K562 (cell line): Measurements from ENCODE around the gene NAT14. TPM values are rescaled to one million over a fixed set of nuclear protein-coding genes. Genes with fewer than 3 reads are reported as not detected.

Experiments used
- ATAC-seq: fragments of 200-7000 bp; cut with Tn5 transposase; 3 replicates; pipeline ENCODE4 v1.9.1; 2020; ENCODE audit warnings: moderate library complexity
- BruUV-seq: library from RNA; stranded (reverse); fragments of 400-500 nt; replicated peaks from 2 replicates; lab custom pipeline; 2021; lab: Mats Ljungman, UMichigan
- CTCF ChIA-PET: fragments of 300-600 bp; formaldehyde crosslinking; extraction: SDS; loops from one replicate; lab custom pipeline; 2021; ENCODE audit warnings: low intra/inter-chr PET ratio; lab: Yijun Ruan, JAX
- POLR2A ChIA-PET: fragments of 300-600, 350-650 bp; sonication (Branson Sonifier 250); formaldehyde crosslinking; extraction: SDS; loops from one replicate; lab custom pipeline; 2021; ENCODE audit warnings: antibody characterized with exemption, inconsistent platforms; lab: Yijun Ruan, JAX
- DNase-seq, 4 experiments: peaks; one replicate each; pipeline versions ENCODE4 v3.0.0 to v3.0.0-alpha.2; 2011 to 2018; ENCODE audit warnings: low spot score in 3 of 4, mixed read lengths in 3 of 4; ENCODE audit errors: extremely low read depth in 1 of 4
- FAIRE-seq: peaks from 2 replicates; lab custom pipeline; 2011; peaks lifted over from hg19 to GRCh38; lab: Jason Lieb, UNC
- H2AFZ ChIP-seq: 2 replicates; pipeline ENCODE4 v1.6.0; 2011; ENCODE audit warnings: low read depth, low read length, control low read depth, inconsistent platforms
- H3K27ac ChIP-seq: fragments of 200-600 bp; 3 replicates; pipeline ENCODE4 v1.8.0; 2011; ENCODE audit warnings: low read depth, mild to moderate bottlenecking, control low read depth, inconsistent platforms, low read length, moderate library complexity, mixed read lengths; ENCODE audit errors: extremely low read depth
- H3K27me3 ChIP-seq, 2 experiments: fragments of 300-600 bp in 1 of 2; 2 replicates in 1 of 2; 3 replicates in 1 of 2; pipeline versions ENCODE4 v1.6.0 to v1.8.0; 2011; ENCODE audit warnings: inconsistent platforms in 2 of 2, low read length in 2 of 2, mild to moderate bottlenecking in 1 of 2, mixed read lengths in 1 of 2, moderate library complexity in 1 of 2; ENCODE audit not compliant: control insufficient read depth in 2 of 2, insufficient read depth in 2 of 2
- H3K36me3 ChIP-seq: fragments of 300-600 bp; 3 replicates; pipeline ENCODE4 v1.8.0; 2011; ENCODE audit warnings: mild to moderate bottlenecking, low read length, inconsistent platforms; ENCODE audit not compliant: control insufficient read depth, insufficient read depth
- H3K4me1 ChIP-seq, 2 experiments: fragments of 200-600 bp in 1 of 2; replicated peaks in 1 of 2; 2 replicates in 1 of 2; 3 replicates in 1 of 2; pipeline versions ENCODE4 v1.5.1 to v1.8.0; 2011; ENCODE audit warnings: inconsistent platforms in 2 of 2, low read length in 2 of 2, mild to moderate bottlenecking in 1 of 2, mixed read lengths in 1 of 2, moderate library complexity in 1 of 2; ENCODE audit not compliant: control insufficient read depth in 2 of 2, insufficient read depth in 2 of 2
- H3K4me2 ChIP-seq: 2 replicates; pipeline ENCODE4 v1.6.1; 2011; ENCODE audit warnings: low read length, control low read depth, inconsistent platforms, mixed read lengths; ENCODE audit not compliant: insufficient read depth
- H3K4me3 ChIP-seq: fragments of 200-600 bp; sonication (generic), shearing (Covaris generic); 2 replicates; pipeline ENCODE4 v1.5.1; 2016; ENCODE audit warnings: control low read depth, inconsistent platforms
- H3K79me2 ChIP-seq: fragments of 200-600 bp; 3 replicates; pipeline ENCODE4 v1.8.0; 2011; ENCODE audit warnings: low read length, inconsistent platforms; ENCODE audit not compliant: control insufficient read depth, insufficient read depth
- H3K9ac ChIP-seq, 2 experiments: 2 replicates each; pipeline versions ENCODE4 v1.6.0 to v1.6.1; 2011; ENCODE audit warnings: low read depth in 2 of 2, low read length in 2 of 2, control low read depth in 1 of 2, inconsistent platforms in 1 of 2, mild to moderate bottlenecking in 1 of 2, mixed read lengths in 1 of 2; ENCODE audit not compliant: insufficient read depth in 1 of 2
- H3K9me1 ChIP-seq: one replicate; pipeline ENCODE4 v1.6.0; 2011; ENCODE audit warnings: inconsistent platforms, mild to moderate bottlenecking, low read length, moderate library complexity; ENCODE audit not compliant: control insufficient read depth, insufficient read depth
- H3K9me3 ChIP-seq: replicated peaks from 2 replicates; pipeline ENCODE4 v1.5.1; 2011; ENCODE audit warnings: low read depth, low read length, inconsistent platforms; ENCODE audit not compliant: control insufficient read depth, insufficient read depth
- H4K20me1 ChIP-seq: replicated peaks from 2 replicates; pipeline ENCODE4 v1.6.1; 2011; ENCODE audit warnings: low read length, inconsistent platforms, mixed read lengths; ENCODE audit not compliant: control insufficient read depth, insufficient read depth
- BRD4 ChIP-seq: fragments of 200-600 bp; sonication (generic); IDR thresholded peaks from 2 replicates; pipeline ENCODE4 v1.6.1; 2017; ENCODE audit warnings: inconsistent platforms
- HDAC2 ChIP-seq: fragments of 450-650 bp; IDR thresholded peaks from 2 replicates; pipeline ENCODE4 v1.6.1; 2016; ENCODE audit warnings: mild to moderate bottlenecking
- SIRT6 ChIP-seq: IDR thresholded peaks from one replicate; pipeline ENCODE4 v1.6.1; 2012; ENCODE audit warnings: low read depth, mild to moderate bottlenecking, control low read depth, inconsistent platforms, low read length, moderate library complexity
- SPI1 ChIP-seq: IDR thresholded peaks from 2 replicates; pipeline ENCODE4 v1.6.1; 2011; ENCODE audit warnings: low read depth, low read length, control low read depth, borderline replicate concordance
- ZNF197 ChIP-seq: fragments of 200-800 bp; sonication (Bioruptor generic); IDR thresholded peaks from 2 replicates; pipeline ENCODE4 v1.6.1; 2016; ENCODE audit warnings: low read depth, missing genetic modification characterization, missing compliant biosample characterization
- ZNF212 ChIP-seq: fragments of 450-650 bp; formaldehyde crosslinking; IDR thresholded peaks from 2 replicates; pipeline ENCODE4 v1.4.0; 2020; ENCODE audit warnings: mild to moderate bottlenecking
- WGBS: fragments of 100-300 bp; shearing (Covaris generic); methylation state at CpG from one replicate; pipeline ENCODE4 v1.1.6; 2016; ENCODE audit warnings: low coverage, mixed read lengths; ENCODE audit not compliant: insufficient coverage; ENCODE audit errors: missing lambda C conversion rate; 5-methylcytosine and 5-hydroxymethylcytosine counted together
- in situ Hi-C: fragments of 300-500 bp; cut with MboI; formaldehyde crosslinking; loops from 4 replicates; pipeline ENCODE4 v1.15.0; 2018; ENCODE audit warnings: inconsistent platforms, mixed read lengths
- intact Hi-C: fragments of 100-400 bp; cut with micrococcal nuclease; formaldehyde crosslinking; loops from 2 replicates; pipeline ENCODE4 v1.14.2; 2022
- polyA plus RNA-seq, 8 experiments: library from polyadenylated mRNA; depleted of rRNA in 4 of 8; stranded (reverse) in 5 of 8; unstranded in 3 of 8; fragments of >200 nt; fragmentation: Nextera tagmentation in 2 of 8; fragmentation: Illumina TruSeq in 1 of 8; extraction: Ambion mirVana in 2 of 8; extraction: Trizol in 1 of 8; gene quantifications; 2 replicates each; pipeline versions ENCODE4 v1.2.1 to v1.2.3, GENCODE V29; 2011 to 2014; ENCODE audit warnings: inconsistent platforms in 1 of 8, missing spikeins in 1 of 8
- total RNA-seq, 7 experiments: library from RNA; depleted of rRNA in 6 of 7; stranded (reverse); fragments of >200 nt in 6 of 7; fragmentation: Illumina TruSeq in 2 of 7; extraction: Trizol in 2 of 7; gene quantifications; 2 replicates each; pipeline versions ENCODE4 v1.2.1 to v1.2.3, GENCODE V29; 2011 to 2021; ENCODE audit warnings: low replicate concordance in 1 of 7
- TF ChIP-seq, protein P1 (sequence below): sonication (generic); formaldehyde crosslinking; IDR thresholded peaks from 2 replicates; pipeline ENCODE4 v1.8.0; 2022; ENCODE audit warnings: mild to moderate bottlenecking, missing genetic modification reagents
- TF ChIP-seq, protein P2 (sequence below): sonication (generic); formaldehyde crosslinking; IDR thresholded peaks from 2 replicates; pipeline ENCODE4 v1.9.0; 2022; ENCODE audit warnings: mild to moderate bottlenecking, missing genetic modification reagents
- TF ChIP-seq, protein P3 (sequence below), 2 experiments: IDR thresholded peaks; 2 replicates each; pipeline ENCODE4 v1.6.1; 2011; ENCODE audit warnings: borderline replicate concordance in 1 of 2, control low read depth in 1 of 2, low read depth in 1 of 2, low read length in 1 of 2, mild to moderate bottlenecking in 1 of 2, mixed read lengths in 1 of 2, moderate library complexity in 1 of 2; ENCODE audit not compliant: insufficient read depth in 1 of 2, insufficient read length in 1 of 2, poor library complexity in 1 of 2, severe bottlenecking in 1 of 2; ENCODE audit errors: extremely low read depth in 1 of 2
- TF ChIP-seq, protein P4 (sequence below): fragments of 450-650 bp; IDR thresholded peaks from 2 replicates; pipeline ENCODE4 v1.6.1; 2014; ENCODE audit warnings: low read depth, mild to moderate bottlenecking, moderate library complexity, borderline replicate concordance
- TF ChIP-seq, protein P5 (sequence below): sonication (generic); formaldehyde crosslinking; IDR thresholded peaks from 2 replicates; pipeline ENCODE4 v1.8.1; 2022; ENCODE audit warnings: missing genetic modification reagents

NAT14 gene
- total and polyA plus RNA-seq, 9 of the 15 experiments (the other 6 are each of a cell fraction or from before 2014, with no cell fraction given), result 2.4 to 77.0 (median 26.7) TPM

DNA sequence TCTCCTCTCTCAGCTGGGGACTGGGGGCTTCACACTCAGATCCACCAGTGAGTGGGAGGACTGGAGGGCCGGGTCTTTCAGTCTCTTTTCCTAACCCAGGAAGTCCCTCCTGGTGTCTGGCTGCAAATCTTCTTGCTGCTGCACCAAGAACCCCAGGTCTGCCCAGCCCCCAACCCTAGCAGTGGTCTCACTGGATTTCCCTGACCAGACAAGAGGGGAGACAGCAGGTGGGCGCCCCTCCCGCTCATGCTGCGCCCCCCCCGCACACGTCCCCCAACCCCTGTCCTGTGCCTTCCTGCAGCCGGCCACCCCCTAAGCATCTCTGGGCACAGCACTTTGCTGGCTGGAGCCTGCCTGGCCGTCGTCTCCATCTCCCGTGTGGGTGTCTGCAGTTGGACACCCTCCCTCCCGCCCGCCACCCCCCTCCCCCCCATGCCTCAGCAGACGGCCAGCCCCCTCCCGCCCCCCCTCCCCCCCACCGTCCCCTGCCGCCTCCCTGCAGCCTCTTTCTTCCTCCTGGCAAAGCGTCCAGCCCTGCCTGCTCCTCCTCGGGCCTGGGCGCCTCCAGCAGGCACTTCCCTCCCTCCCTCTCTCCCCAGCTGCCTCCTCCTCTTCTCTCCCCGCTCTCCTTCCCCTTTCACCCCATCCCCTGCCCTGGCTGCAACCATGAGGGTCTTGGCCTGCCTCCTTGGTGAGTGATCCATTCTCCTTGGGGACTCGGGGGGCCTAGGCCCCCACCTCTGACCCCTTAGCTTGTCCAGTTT, 3.1 kb downstream of the NAT14 start, which contains the start of gene SSC5D:
TSS of gene SSC5D (plus strand) at position 513 of the 764 bp plus-strand sequence. CDS start at position 667, 154 bp downstream.
- intact Hi-C loops, result no loop called here
- peaks cover 13% of the 10 kb centered on the region; the same call in 2 of the 3 replicates for H3K36me3 ChIP-seq
- ATAC-seq (no peak), FAIRE-seq (peak; percentile 42), DNase-seq (peak in 3 of 4 experiments; percentile 70 to 77 (median 76))
- no TSS peak for BruUV-seq
- peak within 1 kb of the TSS; percentile 72; the same call in 2 of the 3 replicates for H3K27ac ChIP-seq
- no peaks in the 10 kb centered on the region for H3K9me3 ChIP-seq
- no peaks in the 10 kb centered on the region for H4K20me1 ChIP-seq
- POLR2A ChIA-PET, result interaction anchor here (1.1 to 3.6 kb wide), 4 partner anchors 10 to 111 kb away, joined by 4 to 30 read pairs (median 8); partner anchors contain the start of genes FIZ1 and ZNF628
- WGBS, result 33% methylated on average over 2 of the region's 21 CpGs
- CTCF ChIA-PET, result no interaction called here
- no peaks in the 10 kb centered on the region for H3K9me1 ChIP-seq
- H3K4me3 ChIP-seq, result no peak within 1 kb of the TSS
- in situ Hi-C loops, result no loop called here
- H3K27me3 ChIP-seq, result peaks cover 0 to 4% of the 10 kb centered on the region in 2 experiments; a peak in 1 of 5 replicates
- H3K9ac ChIP-seq, result peak within 1 kb of the TSS; percentile 42 to 98
- peak within 1 kb of the TSS; percentile 45 for H3K4me2 ChIP-seq
- no peak within 1 kb of the TSS for H2AFZ ChIP-seq
- H3K4me1 ChIP-seq, result peaks cover 25 to 89% of the 10 kb centered on the region in 2 experiments
- H3K79me2 ChIP-seq, result peaks cover 12% of the 10 kb centered on the region; the same call in 2 of the 3 replicates
- TF ChIP-seq HDAC2 (peak; percentile 67; the same call in 1 of the 2 replicates), SIRT6 (no peak), ZNF212 (no peak), BRD4 (no peak), ZNF197 (CRISPR knock-in tag) (no peak), SPI1 (no peak)
- TF ChIP-seq, protein P1, sequence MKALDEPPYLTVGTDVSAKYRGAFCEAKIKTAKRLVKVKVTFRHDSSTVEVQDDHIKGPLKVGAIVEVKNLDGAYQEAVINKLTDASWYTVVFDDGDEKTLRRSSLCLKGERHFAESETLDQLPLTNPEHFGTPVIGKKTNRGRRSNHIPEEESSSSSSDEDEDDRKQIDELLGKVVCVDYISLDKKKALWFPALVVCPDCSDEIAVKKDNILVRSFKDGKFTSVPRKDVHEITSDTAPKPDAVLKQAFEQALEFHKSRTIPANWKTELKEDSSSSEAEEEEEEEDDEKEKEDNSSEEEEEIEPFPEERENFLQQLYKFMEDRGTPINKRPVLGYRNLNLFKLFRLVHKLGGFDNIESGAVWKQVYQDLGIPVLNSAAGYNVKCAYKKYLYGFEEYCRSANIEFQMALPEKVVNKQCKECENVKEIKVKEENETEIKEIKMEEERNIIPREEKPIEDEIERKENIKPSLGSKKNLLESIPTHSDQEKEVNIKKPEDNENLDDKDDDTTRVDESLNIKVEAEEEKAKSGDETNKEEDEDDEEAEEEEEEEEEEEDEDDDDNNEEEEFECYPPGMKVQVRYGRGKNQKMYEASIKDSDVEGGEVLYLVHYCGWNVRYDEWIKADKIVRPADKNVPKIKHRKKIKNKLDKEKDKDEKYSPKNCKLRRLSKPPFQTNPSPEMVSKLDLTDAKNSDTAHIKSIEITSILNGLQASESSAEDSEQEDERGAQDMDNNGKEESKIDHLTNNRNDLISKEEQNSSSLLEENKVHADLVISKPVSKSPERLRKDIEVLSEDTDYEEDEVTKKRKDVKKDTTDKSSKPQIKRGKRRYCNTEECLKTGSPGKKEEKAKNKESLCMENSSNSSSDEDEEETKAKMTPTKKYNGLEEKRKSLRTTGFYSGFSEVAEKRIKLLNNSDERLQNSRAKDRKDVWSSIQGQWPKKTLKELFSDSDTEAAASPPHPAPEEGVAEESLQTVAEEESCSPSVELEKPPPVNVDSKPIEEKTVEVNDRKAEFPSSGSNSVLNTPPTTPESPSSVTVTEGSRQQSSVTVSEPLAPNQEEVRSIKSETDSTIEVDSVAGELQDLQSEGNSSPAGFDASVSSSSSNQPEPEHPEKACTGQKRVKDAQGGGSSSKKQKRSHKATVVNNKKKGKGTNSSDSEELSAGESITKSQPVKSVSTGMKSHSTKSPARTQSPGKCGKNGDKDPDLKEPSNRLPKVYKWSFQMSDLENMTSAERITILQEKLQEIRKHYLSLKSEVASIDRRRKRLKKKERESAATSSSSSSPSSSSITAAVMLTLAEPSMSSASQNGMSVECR (CRISPR knock-in tag), result no peak
- TF ChIP-seq, protein P2, sequence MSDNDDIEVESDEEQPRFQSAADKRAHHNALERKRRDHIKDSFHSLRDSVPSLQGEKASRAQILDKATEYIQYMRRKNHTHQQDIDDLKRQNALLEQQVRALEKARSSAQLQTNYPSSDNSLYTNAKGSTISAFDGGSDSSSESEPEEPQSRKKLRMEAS (CRISPR knock-in tag), result no peak
- TF ChIP-seq, protein P3, sequence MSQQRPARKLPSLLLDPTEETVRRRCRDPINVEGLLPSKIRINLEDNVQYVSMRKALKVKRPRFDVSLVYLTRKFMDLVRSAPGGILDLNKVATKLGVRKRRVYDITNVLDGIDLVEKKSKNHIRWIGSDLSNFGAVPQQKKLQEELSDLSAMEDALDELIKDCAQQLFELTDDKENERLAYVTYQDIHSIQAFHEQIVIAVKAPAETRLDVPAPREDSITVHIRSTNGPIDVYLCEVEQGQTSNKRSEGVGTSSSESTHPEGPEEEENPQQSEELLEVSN (IDR thresholded peaks at IDR 0.05; ENCODE audit: borderline replicate concordance in 1 of 2, extremely low read depth in 1 of 2, insufficient read depth in 1 of 2, insufficient read length in 1 of 2, low read depth in 1 of 2, low read length in 1 of 2, poor library complexity in 1 of 2, severe bottlenecking in 1 of 2), result peak in 1 of 2 experiments; percentile 2
- TF ChIP-seq, protein P4, sequence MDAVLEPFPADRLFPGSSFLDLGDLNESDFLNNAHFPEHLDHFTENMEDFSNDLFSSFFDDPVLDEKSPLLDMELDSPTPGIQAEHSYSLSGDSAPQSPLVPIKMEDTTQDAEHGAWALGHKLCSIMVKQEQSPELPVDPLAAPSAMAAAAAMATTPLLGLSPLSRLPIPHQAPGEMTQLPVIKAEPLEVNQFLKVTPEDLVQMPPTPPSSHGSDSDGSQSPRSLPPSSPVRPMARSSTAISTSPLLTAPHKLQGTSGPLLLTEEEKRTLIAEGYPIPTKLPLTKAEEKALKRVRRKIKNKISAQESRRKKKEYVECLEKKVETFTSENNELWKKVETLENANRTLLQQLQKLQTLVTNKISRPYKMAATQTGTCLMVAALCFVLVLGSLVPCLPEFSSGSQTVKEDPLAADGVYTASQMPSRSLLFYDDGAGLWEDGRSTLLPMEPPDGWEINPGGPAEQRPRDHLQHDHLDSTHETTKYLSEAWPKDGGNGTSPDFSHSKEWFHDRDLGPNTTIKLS, result no peak
- TF ChIP-seq, protein P5, sequence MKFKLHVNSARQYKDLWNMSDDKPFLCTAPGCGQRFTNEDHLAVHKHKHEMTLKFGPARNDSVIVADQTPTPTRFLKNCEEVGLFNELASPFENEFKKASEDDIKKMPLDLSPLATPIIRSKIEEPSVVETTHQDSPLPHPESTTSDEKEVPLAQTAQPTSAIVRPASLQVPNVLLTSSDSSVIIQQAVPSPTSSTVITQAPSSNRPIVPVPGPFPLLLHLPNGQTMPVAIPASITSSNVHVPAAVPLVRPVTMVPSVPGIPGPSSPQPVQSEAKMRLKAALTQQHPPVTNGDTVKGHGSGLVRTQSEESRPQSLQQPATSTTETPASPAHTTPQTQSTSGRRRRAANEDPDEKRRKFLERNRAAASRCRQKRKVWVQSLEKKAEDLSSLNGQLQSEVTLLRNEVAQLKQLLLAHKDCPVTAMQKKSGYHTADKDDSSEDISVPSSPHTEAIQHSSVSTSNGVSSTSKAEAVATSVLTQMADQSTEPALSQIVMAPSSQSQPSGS (CRISPR knock-in tag), result no peak
